Left ventricle myocardium inferior (tissue), 1 donor: ENCODE data around the gene STON2. TPM values are rescaled to one million over a fixed set of nuclear protein-coding genes. Genes with fewer than 3 reads are reported as not detected.

Experiments
- DNase-seq: peaks from one replicate; pipeline ENCODE4 v3.0.0-alpha.2; 2020
- H3K27ac ChIP-seq: fragments of 200-600 bp; replicated peaks from 2 replicates; pipeline ENCODE4 v1.8.0; 2021
- H3K27me3 ChIP-seq: fragments of 200-600 bp; 2 replicates; pipeline ENCODE4 v1.8.0; 2021; ENCODE audit warnings: low read depth
- H3K36me3 ChIP-seq: fragments of 200-600 bp; 2 replicates; pipeline ENCODE4 v1.8.0; 2021
- H3K4me1 ChIP-seq: fragments of 200-600 bp; 2 replicates; pipeline ENCODE4 v1.8.0; 2021
- H3K4me3 ChIP-seq: fragments of 200-600 bp; 2 replicates; pipeline ENCODE4 v1.8.0; 2021; ENCODE audit warnings: mild to moderate bottlenecking, moderate library complexity
- H3K9me3 ChIP-seq: fragments of 200-600 bp; replicated peaks from 2 replicates; pipeline ENCODE4 v1.8.0; 2021
- intact Hi-C: fragments of 100-400 bp; cut with micrococcal nuclease; formaldehyde crosslinking; loops from one replicate; pipeline ENCODE4 v1.11.0; 2022
- total RNA-seq: library from RNA; stranded (reverse); fragmentation: NEBNext Ultra II Directional; extraction: Animal tissue kit (Norgen Biotek cat#: 25700); gene quantifications from one replicate; pipeline ENCODE4 v1.2.1, GENCODE V29; 2021
- TF ChIP-seq, protein P1 (sequence below): fragments of 200-600 bp; IDR thresholded peaks from 2 replicates; pipeline ENCODE4 v1.8.0; 2021; ENCODE audit warnings: antibody characterized with exemption, mild to moderate bottlenecking, borderline replicate concordance
- donor health status: DM: no; HTN: yes; CAD: no; lungs with severe emphysema.

Gene STON2
- total RNA-seq, 1 donor from 2014 or later: 8.3 TPM

DNA sequence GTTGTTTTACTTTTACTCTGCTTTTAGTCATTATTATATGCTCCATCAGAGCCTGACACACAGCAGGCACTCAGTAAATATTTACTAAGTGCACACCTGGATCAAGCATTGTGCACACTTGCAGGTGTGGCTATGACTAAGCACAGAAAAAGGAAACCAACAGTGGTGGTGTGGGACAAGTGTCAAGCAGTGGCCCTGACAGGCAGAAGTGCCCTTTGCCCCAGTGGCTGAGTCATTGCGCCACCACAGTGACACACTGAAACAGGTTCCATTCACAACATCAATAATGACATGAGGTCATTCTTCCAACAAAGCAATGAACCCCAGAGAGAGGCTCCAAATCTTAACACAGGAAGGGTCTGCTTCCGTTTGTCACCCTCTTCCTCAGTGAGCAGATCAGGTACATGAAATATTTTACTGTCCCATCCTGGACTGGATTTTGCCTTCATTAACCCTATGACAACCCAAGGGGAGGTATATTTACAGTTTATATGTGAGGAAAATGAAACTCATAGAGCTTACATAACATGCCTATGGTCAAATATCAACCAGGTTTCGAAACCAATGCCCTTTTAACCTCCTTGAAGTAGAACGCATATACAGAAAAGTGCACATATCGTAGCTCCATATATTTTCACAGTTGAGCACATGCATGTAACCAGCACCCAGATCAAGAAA lies 96.7 kb downstream of the STON2 start:
- H3K27me3 ChIP-seq: no peaks in the 10 kb centered on the region
- no peak overlapping the region for H3K27ac ChIP-seq
- TF ChIP-seq, protein P1, sequence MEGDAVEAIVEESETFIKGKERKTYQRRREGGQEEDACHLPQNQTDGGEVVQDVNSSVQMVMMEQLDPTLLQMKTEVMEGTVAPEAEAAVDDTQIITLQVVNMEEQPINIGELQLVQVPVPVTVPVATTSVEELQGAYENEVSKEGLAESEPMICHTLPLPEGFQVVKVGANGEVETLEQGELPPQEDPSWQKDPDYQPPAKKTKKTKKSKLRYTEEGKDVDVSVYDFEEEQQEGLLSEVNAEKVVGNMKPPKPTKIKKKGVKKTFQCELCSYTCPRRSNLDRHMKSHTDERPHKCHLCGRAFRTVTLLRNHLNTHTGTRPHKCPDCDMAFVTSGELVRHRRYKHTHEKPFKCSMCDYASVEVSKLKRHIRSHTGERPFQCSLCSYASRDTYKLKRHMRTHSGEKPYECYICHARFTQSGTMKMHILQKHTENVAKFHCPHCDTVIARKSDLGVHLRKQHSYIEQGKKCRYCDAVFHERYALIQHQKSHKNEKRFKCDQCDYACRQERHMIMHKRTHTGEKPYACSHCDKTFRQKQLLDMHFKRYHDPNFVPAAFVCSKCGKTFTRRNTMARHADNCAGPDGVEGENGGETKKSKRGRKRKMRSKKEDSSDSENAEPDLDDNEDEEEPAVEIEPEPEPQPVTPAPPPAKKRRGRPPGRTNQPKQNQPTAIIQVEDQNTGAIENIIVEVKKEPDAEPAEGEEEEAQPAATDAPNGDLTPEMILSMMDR: no peak
- intact Hi-C loops: no loop called here
- no peak for DNase-seq
- H3K36me3 ChIP-seq: no peaks in the 10 kb centered on the region
- no peaks in the 10 kb centered on the region for H3K9me3 ChIP-seq
- H3K4me3 ChIP-seq: no peak overlapping the region
- H3K4me1 ChIP-seq: no peaks in the 10 kb centered on the region

- Histone ChIP-seq H3K36me3 (no peaks in the 10 kb centered on the region), H3K27me3 (no peaks in the 10 kb centered on the region), H3K4me3 (no peak overlapping the region), H3K27ac (no peak overlapping the region), H3K4me1 (no peaks in the 10 kb centered on the region), H3K9me3 (no peaks in the 10 kb centered on the region)
- no peak for DNase-seq
- TF ChIP-seq, protein P1: no peak
- intact Hi-C loops: no loop called here
These were observed 97.5 kb downstream of the STON2 start for GRCh38 chr14:81302638-81303037.

GRCh38 chr14:81301813-81302212 lies 98.3 kb downstream of the STON2 start:
- intact Hi-C loops: no loop called here
- TF ChIP-seq, protein P1: no peak

DNA sequence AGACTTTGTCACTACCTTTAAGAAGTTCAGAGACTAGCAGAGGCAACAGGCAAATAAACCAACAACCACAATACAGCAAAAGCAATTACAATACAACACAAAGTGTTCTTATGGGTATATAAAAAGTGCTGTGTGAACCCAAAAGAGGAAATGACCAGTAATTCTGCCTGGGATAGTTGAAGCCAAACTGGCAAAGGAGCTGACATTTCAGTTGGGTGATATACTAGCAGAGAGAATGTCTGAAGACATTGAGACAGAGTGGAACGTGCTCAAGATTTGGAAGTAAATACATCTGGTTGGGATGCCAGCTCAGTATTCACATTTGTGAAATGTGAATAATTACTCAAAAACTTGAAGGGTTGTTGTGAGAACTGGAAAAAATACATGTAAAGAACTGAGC lies 98.8 kb downstream of the STON2 start:
- no peak for DNase-seq
- no peak overlapping the region for H3K27ac ChIP-seq
- H3K27me3 ChIP-seq: no peaks in the 10 kb centered on the region
- TF ChIP-seq, protein P1: no peak
- no peaks in the 10 kb centered on the region for H3K36me3 ChIP-seq
- no peaks in the 10 kb centered on the region for H3K4me1 ChIP-seq
- H3K4me3 ChIP-seq: no peak overlapping the region
- intact Hi-C loops: no loop called here
- no peaks in the 10 kb centered on the region for H3K9me3 ChIP-seq

More at GRCh38 chr14:81301813-81302212, 98.3 kb downstream of the STON2 start:
- H3K27ac ChIP-seq: no peak overlapping the region
- no peak for DNase-seq
- no peaks in the 10 kb centered on the region for H3K9me3 ChIP-seq
- no peaks in the 10 kb centered on the region for H3K4me1 ChIP-seq
- H3K36me3 ChIP-seq: no peaks in the 10 kb centered on the region
- no peak overlapping the region for H3K4me3 ChIP-seq
- no peaks in the 10 kb centered on the region for H3K27me3 ChIP-seq

- H3K27ac ChIP-seq: no peak overlapping the region
- TF ChIP-seq, protein P1: no peak
- no peaks in the 10 kb centered on the region for H3K9me3 ChIP-seq
- intact Hi-C loops: no loop called here
- no peaks in the 10 kb centered on the region for H3K36me3 ChIP-seq
- no peaks in the 10 kb centered on the region for H3K27me3 ChIP-seq
- DNase-seq: no peak
- H3K4me3 ChIP-seq: no peak overlapping the region
- H3K4me1 ChIP-seq: no peaks in the 10 kb centered on the region
These were observed 101.2 kb downstream of the STON2 start for GRCh38 chr14:81298911-81299310.
